ENCODE measurements around the gene CDX2.
"Not testable (repeated sequence)": the region's sequence is repeated elsewhere in the genome, so short reads cannot be mapped to it uniquely, and the experiment has no call there.

The CDX2 gene

GRCh38 chr13:27969082-27969865, at the start of gene CDX2:
Gene CDX2 (minus strand): TSS chr13:27969315. CDS start chr13:27969006, 309 bp downstream.
- DNase-seq (ENCODE audit: low read depth) = no peak

- DNase-seq (ENCODE audit: low read depth) = no peak
Observed at GRCh38 chr13:28014301-28014700, 45.2 kb upstream of the CDX2 start.

- DNase-seq (ENCODE audit: low read depth) = no peak
Observed at GRCh38 chr13:28013482-28013881, 44.4 kb upstream of the CDX2 start.

- DNase-seq (ENCODE audit: low read depth) = no peak
Observed at GRCh38 chr13:28012896-28013295, 43.8 kb upstream of the CDX2 start.

- DNase-seq (ENCODE audit: low read depth) = no peak
Observed at GRCh38 chr13:28012383-28012782, 43.3 kb upstream of the CDX2 start.

GRCh38 chr13:28010046-28010445, 40.9 kb upstream of the CDX2 start:
- no peak for DNase-seq (ENCODE audit: low read depth)

- not testable (repeated sequence) for DNase-seq (ENCODE audit: low read depth)
Observed at GRCh38 chr13:28005016-28005415, 35.9 kb upstream of the CDX2 start.

- no peak for DNase-seq (ENCODE audit: low read depth)
Observed at GRCh38 chr13:28002886-28003698, 34.0 kb upstream of the CDX2 start.

GRCh38 chr13:28001837-28002473, 32.8 kb upstream of the CDX2 start:
- DNase-seq (ENCODE audit: low read depth) = no peak

GRCh38 chr13:28001049-28001448, 31.9 kb upstream of the CDX2 start:
- no peak for DNase-seq (ENCODE audit: low read depth)

GRCh38 chr13:28000567-28000966, 31.5 kb upstream of the CDX2 start:
- no peak for DNase-seq (ENCODE audit: low read depth)

GRCh38 chr13:27997904-27998522, 28.9 kb upstream of the CDX2 start:
- DNase-seq (ENCODE audit: low read depth) = no peak

- DNase-seq (ENCODE audit: low read depth) = no peak
Observed at GRCh38 chr13:27991881-27992280, 22.8 kb upstream of the CDX2 start.

- no peak for DNase-seq (ENCODE audit: low read depth)
Observed at GRCh38 chr13:27988520-27988919, 19.4 kb upstream of the CDX2 start, which contains the start of gene URAD. Gene URAD (minus strand): TSS chr13:27988693. CDS start chr13:27988637, 56 bp downstream.

GRCh38 chr13:27985600-27985999, 16.5 kb upstream of the CDX2 start:
- no peak for DNase-seq (ENCODE audit: low read depth)

- DNase-seq (ENCODE audit: low read depth) = no peak
Observed at GRCh38 chr13:27982361-27982760, 13.2 kb upstream of the CDX2 start.

- DNase-seq (ENCODE audit: low read depth) = no peak
Observed at GRCh38 chr13:27981006-27981708, 12.0 kb upstream of the CDX2 start.

GRCh38 chr13:27980280-27980998, 11.3 kb upstream of the CDX2 start:
- no peak for DNase-seq (ENCODE audit: low read depth)

GRCh38 chr13:27979765-27980279, 10.7 kb upstream of the CDX2 start:
- DNase-seq (ENCODE audit: low read depth) = no peak

- no peak for DNase-seq (ENCODE audit: low read depth)
Observed at GRCh38 chr13:27979001-27979643, 10.0 kb upstream of the CDX2 start.
